GM18502 (cell line): ENCODE data around the gene RHBDL3.
"Not testable (repeated sequence)": the region's sequence is repeated elsewhere in the genome, so short reads cannot be mapped to it uniquely, and the experiment has no call there.

Experiments
- ATAC-seq: cut with Tn5 transposase; IDR thresholded peaks from one replicate; pipeline ENCODE4 v1.9.1; 2021; ENCODE audit warnings: mild to moderate bottlenecking; ENCODE audit not compliant: unreplicated experiment, poor library complexity

RHBDL3 gene

DNA sequence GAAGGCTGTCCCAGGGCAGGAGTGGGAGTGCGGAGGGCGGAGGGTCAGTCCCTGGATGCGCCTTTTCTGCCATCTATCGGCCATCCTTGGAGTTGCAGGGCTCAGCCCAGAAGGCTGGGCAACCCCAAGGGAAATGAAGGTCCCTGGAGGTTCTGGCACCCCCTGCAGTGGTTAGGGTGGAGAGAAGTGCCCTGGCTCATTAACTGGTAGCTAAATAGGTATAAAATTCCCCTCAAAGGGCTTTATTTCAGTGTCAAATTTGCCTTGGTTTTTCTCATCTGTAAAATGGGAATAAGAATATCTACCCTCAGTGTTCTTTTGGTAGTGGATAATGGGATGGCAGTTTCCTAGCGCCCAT lies 53.9 kb downstream of the RHBDL3 start:
- no peak for ATAC-seq

GRCh38 chr17:32320080-32320479 lies 54.4 kb downstream of the RHBDL3 start:
- ATAC-seq, result not testable (repeated sequence)

DNA sequence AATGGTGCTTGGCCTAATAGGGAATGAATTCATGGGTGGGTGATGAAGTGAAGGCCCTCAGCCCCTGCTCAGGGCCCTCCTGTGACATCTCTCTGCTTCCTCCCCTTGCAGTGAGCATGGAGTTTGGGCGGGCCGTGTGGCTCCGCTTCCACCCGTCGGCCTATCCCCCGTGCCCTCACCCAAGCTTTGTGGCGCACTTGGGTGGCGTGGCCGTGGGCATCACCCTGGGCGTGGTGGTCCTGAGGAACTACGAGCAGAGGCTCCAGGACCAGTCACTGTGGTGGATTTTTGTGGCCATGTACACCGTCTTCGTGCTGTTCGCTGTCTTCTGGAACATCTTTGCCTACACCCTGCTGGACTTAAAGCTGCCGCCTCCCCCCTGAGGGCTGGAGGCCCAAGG lies 55.2 kb downstream of the RHBDL3 start:
- no peak for ATAC-seq

- no peak for ATAC-seq
These were observed 57.4 kb downstream of the RHBDL3 start for GRCh38 chr17:32323046-32323445.

DNA sequence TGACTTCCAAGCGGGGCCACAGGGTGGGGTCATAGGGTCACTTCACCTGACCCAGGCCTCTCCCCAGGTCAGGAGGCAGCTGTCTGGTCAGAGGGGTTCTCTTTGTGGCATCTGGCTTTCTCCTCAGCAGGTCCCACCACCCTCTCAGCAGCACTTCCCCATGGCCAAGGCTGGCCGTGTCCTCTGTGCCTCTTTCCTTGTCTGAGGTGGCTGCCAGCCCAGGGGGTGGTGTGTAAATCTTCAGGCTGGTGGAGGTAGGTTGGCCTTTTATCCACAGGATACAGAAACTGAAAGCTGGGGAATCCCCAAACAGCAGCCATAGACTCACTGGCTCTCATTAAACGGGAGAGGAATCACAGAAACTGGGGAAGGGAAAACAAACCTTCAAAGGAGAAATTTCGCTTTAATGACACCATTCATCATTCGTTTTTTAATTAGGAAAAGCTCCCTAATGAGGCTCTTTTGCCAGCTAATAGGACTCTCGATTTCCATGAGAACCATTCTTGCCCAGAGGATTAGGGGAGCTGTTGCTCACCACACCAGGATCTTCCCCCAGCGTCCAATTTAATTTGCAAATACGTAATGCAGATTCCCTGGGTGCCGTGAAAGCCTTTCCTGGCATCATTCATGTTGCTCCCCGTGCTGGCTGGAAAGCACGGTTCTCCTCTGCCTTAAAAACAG lies 58.3 kb downstream of the RHBDL3 start:
- ATAC-seq, result no peak

DNA sequence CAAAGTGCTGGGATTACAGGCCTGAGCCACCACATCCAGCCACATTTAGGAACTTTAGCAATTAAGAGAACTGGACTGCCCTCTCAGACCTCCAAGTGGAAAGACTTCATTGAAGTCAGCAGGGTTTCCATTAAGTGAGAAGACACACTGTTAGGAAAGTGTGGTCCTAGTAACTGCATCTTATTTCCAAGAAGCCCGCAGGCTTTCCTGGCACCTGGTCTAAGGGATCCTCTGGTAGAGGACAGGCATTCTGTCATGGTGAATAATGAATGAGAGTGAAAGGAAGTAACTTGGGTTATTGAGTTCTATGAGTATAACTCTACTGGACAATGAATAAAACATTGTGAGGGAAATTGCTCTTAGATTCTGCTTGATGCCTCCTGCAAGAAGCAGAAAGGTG lies 62.3 kb downstream of the RHBDL3 start:
- no peak for ATAC-seq

DNA sequence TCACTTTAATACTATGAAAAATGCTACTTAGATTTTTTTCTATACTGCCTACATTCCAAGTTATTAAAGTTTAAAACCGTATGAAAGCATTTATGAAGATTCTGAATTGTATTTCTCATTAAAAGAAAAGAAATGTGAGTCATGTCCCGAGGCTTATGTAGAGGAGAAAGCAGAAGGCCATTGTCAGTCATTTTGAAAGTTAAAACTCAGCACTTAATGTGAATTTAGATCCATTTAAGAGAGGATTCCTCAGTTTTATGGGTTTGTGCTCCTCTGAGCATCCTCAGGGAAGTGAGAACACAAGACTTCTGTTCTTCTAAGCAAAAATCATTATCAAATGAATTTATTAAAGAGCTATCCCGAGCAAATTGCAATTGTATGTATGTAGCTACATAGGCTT lies 64.5 kb downstream of the RHBDL3 start:
- no peak for ATAC-seq

DNA sequence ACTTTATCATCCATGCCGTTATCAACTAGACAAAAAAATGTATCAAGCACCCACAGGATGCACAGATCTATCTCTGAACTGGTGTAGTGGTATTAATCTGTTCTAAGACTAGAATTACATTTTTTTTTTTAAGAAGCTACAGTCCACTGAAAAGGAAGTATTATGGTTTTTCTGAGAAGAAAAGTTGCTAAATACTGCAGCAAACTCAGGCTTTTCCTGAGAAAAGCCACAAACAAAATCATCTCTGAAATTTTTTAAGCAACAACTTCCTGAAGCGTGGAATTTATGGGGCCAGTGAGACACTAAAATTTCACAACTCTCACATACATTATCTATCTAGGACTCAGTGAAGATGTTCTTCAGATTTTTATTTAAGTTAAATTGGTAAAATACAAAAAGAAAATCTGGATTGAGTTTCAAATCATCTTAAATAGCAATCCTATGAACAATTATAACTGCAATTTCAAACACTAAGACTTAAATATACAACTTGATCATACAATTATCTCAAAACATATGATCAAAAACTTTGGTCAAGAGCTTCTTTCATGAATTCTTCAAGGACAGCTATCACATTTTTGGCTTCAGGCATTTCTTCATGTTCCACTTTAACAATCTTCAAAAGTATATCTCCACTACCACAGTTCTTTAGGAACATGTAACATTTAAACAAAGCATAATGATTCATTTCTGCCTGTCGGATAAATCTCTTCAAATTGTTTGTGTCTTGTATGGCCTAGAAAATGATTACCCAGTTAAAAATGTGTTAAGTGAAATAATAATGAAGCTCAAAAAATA lies 65.8 kb downstream of the RHBDL3 start:
- ATAC-seq, result no peak

DNA sequence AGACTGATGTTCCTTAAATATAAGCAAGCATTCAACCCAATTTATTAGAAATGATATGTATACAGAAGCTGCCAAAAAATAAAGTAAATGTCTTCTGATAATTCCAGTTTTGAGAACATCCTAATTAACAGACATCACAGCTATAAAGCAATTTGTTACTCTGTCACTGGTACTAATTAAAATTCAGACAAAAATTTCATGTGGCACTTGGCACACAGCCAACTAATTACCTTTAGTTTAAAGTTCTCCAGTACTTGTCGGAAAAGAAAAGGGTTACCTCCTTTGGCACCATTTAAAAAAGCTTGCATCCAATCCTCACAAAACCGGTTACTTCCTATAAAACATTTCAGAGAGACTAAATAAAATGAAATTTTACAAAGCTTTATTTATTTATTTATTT lies 67.6 kb downstream of the RHBDL3 start:
- no peak for ATAC-seq

DNA sequence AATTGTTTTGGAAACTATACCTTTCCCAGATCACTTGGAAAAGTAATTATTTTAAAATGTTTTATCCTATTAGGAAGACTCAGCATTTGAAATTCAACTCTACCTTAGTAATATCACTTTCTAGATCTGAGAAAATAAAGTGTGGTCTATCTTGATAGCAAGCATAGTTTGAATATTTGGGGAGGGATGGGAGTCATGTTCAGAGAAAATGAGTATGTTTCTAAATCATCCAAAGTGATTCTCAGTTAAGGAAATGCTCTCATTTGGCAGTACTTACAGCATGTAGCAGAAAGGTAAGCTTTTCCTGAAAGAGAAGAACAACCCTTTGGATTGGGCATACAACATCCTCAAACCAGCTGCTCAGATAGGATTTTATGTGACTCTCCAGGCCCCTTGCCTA lies 69.4 kb downstream of the RHBDL3 start:
- ATAC-seq, result no peak

DNA sequence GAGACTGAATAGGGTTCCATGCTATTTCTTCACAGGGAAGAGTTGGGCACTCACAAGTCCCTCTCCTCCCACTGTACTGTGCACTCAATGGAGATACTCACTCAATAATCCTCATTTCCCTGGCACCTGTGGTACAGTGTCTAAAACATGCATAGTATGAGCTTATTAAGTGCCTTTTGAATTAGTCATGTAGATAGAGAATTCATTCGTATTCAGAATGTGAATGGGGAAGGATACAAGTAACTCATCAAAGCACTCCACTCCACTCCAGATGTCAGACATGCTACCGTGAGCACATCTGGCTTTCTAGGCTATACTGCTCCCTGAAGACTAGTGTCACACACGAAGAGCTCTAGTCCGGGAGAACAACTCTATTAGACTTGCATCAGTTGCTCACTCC lies 70.1 kb downstream of the RHBDL3 start:
- no peak for ATAC-seq

DNA sequence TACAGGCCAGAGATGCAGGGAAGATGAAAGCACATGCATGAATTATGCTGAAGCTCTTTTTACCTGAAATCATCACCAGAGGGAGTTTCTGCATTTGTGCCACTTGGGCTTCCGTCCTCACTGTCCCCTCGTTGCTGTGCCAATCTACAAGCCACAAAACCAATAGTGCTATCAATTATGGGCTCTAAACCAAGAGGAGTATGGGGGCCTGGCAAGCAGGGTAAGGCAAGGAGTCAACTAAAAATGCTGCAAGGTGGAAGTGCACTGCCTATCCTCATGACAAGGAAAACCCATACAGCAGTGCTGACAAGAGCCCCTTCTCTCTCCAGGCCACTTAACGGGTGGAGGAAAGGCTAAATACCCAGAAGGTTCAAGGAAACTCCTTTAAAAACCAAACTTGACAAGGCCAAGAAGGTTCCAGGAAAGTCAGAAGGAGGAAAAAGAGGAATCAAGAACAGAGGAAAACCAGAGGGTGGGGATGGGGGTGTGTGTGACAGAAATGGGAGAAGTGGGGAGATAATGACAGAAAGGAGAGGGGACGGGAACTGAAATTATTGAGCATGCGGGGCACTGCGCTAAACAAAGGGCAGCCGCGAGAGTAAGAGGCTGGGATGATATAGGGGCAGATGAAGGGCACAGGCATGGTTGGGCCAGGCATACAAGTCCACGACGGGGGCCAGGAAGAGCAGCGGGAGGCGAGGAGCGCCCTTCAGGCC lies 75.7 kb downstream of the RHBDL3 start:
- ATAC-seq, result no peak

DNA sequence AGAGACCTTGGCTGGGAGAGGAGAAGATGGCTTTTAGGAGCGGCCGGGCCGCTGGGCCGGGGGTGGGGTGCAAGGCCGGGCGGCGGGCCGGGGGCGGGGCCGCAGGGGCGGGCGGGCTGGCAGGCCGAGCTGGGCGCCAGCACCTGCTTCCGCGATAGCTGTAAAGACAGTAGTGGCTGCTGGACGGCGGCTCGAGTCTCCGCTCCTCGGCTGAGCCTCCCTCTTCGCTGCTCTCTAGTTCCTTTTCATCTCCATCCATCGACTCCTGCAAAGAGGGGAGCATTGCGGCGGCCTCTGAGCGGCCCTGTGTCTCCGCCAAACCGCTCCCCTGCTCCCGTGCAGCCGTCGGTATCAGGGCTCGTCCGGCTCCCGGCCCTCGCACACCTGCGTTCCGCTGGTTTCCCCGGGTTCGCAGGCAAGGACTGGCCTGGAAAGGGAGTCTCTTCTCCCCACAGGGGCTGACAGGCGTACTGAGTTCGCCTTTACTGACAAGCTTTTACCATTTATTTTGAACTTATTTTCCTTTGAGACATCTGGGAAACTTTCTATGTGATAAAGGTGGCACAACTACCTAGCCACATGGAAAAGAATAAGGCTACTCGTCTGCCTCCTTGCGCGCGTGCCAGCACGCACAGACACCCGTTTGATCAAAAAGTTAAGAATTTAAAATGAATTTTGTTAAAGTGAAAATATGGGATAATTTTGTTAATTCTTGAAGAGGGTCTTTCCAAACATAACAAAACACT lies 76.4 kb downstream of the RHBDL3 start, which contains the start of gene C17orf75:
TSS of gene C17orf75 (minus strand) at position 317 of the 746 bp plus-strand sequence. CDS start at position 283, 34 bp downstream.
- peak; percentile 91 for ATAC-seq

GRCh38 chr17:32342603-32343325 lies 77.1 kb downstream of the RHBDL3 start:
- ATAC-seq, result no peak

- no peak for ATAC-seq
These were observed 80.4 kb downstream of the RHBDL3 start for GRCh38 chr17:32345951-32346600.

DNA sequence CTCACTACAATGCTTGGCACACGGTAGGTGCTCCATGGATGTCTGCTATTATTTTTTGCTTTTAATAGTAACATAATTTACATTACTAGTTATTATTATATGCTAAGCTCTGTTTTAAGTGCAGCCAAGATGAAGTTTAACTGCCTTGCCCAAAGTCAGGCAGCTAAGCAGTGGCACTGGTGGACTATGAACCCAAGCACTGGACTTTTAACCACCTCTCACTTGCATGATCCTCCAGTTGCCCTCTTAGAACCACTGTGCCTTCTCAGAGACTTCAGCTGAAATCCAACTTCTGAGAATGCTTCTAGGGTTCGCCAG lies 82.8 kb downstream of the RHBDL3 start:
- no peak for ATAC-seq

DNA sequence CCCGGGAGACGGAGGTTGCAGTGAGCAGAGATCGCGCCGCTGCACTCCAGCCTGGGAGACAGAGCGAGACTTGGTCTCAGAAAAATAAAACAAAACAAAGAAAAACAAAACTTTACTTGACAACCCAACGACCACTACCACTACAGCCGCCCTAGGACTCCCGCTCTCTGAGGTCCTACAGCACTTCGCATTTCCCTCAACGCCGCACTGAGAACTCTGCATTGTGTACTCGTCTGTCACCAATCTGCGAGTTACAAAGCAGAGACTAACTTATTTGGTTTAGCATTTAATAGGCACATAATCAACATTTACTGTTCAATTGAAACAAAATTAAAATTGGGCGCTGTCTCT lies 83.8 kb downstream of the RHBDL3 start:
- peak; percentile 17 for ATAC-seq

GRCh38 chr17:32349854-32350665 lies 84.4 kb downstream of the RHBDL3 start, which contains the start of gene ZNF207:
TSS of gene ZNF207 (plus strand) at chr17:32350157. CDS start at chr17:32350286, 129 bp downstream.
- ATAC-seq, result peak; percentile 91
